ENCODE data around the gene ARMC2. TPM values are rescaled to one million over a fixed set of nuclear protein-coding genes. Genes with fewer than 3 reads are reported as not detected.

ARMC2 gene
- total RNA-seq, 1 donor from 2014 or later = 6.9 TPM

- Mint-ChIP-seq H3K4me3 (ENCODE audit: unreplicated experiment) (no peak overlapping the region), H3K27ac (ENCODE audit: unreplicated experiment) (no peak overlapping the region), H3K4me1 (ENCODE audit: low read depth, unreplicated experiment) (peaks cover 11% of the 10 kb centered on the region), H3K9me3 (ENCODE audit: unreplicated experiment) (no peaks in the 10 kb centered on the region), H3K36me3 (ENCODE audit: unreplicated experiment) (no peaks in the 10 kb centered on the region), H3K27me3 (ENCODE audit: unreplicated experiment) (no peaks in the 10 kb centered on the region)
- peak; percentile 90 for DNase-seq
- TF ChIP-seq CTCF (IDR thresholded peaks at IDR 0.05; ENCODE audit: partially characterized antibody, unreplicated experiment) = peak; percentile 97
These were observed 12.9 kb upstream of the ARMC2 start for GRCh38 chr6:108835218-108835850.

GRCh38 chr6:108836061-108836460 is 12.2 kb upstream of the ARMC2 start:
- no peak for DNase-seq
- H3K27me3 Mint-ChIP-seq (ENCODE audit: unreplicated experiment) = no peaks in the 10 kb centered on the region
- no peak overlapping the region for H3K4me3 Mint-ChIP-seq (ENCODE audit: unreplicated experiment)
- H3K4me1 Mint-ChIP-seq (ENCODE audit: low read depth, unreplicated experiment) = peaks cover 11% of the 10 kb centered on the region
- no peak for TF ChIP-seq CTCF (IDR thresholded peaks at IDR 0.05; ENCODE audit: partially characterized antibody, unreplicated experiment)
- H3K9me3 Mint-ChIP-seq (ENCODE audit: unreplicated experiment) = no peaks in the 10 kb centered on the region
- H3K36me3 Mint-ChIP-seq (ENCODE audit: unreplicated experiment) = no peaks in the 10 kb centered on the region
- no peak overlapping the region for H3K27ac Mint-ChIP-seq (ENCODE audit: unreplicated experiment)

GRCh38 chr6:108837236-108837971 is 10.8 kb upstream of the ARMC2 start:
- no peaks in the 10 kb centered on the region for H3K36me3 Mint-ChIP-seq (ENCODE audit: unreplicated experiment)
- DNase-seq = no peak
- peaks cover 11% of the 10 kb centered on the region for H3K4me1 Mint-ChIP-seq (ENCODE audit: low read depth, unreplicated experiment)
- H3K27me3 Mint-ChIP-seq (ENCODE audit: unreplicated experiment) = no peaks in the 10 kb centered on the region
- no peak for TF ChIP-seq CTCF (IDR thresholded peaks at IDR 0.05; ENCODE audit: partially characterized antibody, unreplicated experiment)
- H3K27ac Mint-ChIP-seq (ENCODE audit: unreplicated experiment) = no peak overlapping the region
- H3K4me3 Mint-ChIP-seq (ENCODE audit: unreplicated experiment) = no peak overlapping the region
- no peaks in the 10 kb centered on the region for H3K9me3 Mint-ChIP-seq (ENCODE audit: unreplicated experiment)

- Mint-ChIP-seq H3K27me3 (ENCODE audit: unreplicated experiment) (no peaks in the 10 kb centered on the region), H3K4me1 (ENCODE audit: low read depth, unreplicated experiment) (peaks cover 11% of the 10 kb centered on the region), H3K9me3 (ENCODE audit: unreplicated experiment) (no peaks in the 10 kb centered on the region), H3K27ac (ENCODE audit: unreplicated experiment) (no peak overlapping the region), H3K4me3 (ENCODE audit: unreplicated experiment) (peak overlapping the region; percentile 51), H3K36me3 (ENCODE audit: unreplicated experiment) (no peaks in the 10 kb centered on the region)
- TF ChIP-seq CTCF (IDR thresholded peaks at IDR 0.05; ENCODE audit: partially characterized antibody, unreplicated experiment) = no peak
- peak; percentile 25 for DNase-seq
These were observed 10.0 kb upstream of the ARMC2 start for GRCh38 chr6:108838101-108838717.

Measured in glutamatergic neuron (in vitro differentiated cells).